Smooth muscle cell (in vitro differentiated cells): ENCODE data around the gene TRIM47. TPM values are rescaled to one million over a fixed set of nuclear protein-coding genes. Genes with fewer than 3 reads are reported as not detected.
"Not testable (repeated sequence)": the region's sequence is repeated elsewhere in the genome, so short reads cannot be mapped to it uniquely, and the experiment has no call there.

Experiments used
- DNase-seq: peaks from one replicate; lab custom pipeline; 2025; ENCODE audit not compliant: unreplicated experiment; lab: John Stamatoyannopoulos, UW
- H2AFZ ChIP-seq: fragments of 200-600 bp; sonication (generic); 2 replicates; pipeline ENCODE4 v1.6.0; 2016; ENCODE audit warnings: antibody characterized with exemption, low read depth, mild to moderate bottlenecking
- H3F3A ChIP-seq: fragments of 200-600 bp; sonication (generic); 2 replicates; pipeline ENCODE4 v1.6.0; 2017; ENCODE audit warnings: antibody characterized with exemption, low read depth
- H3K27ac ChIP-seq: fragments of 200-600 bp; sonication (generic); 2 replicates; pipeline ENCODE4 v1.5.1; 2016; ENCODE audit warnings: low read depth, mild to moderate bottlenecking
- H3K27me3 ChIP-seq: fragments of 200-600 bp; sonication (generic); 2 replicates; pipeline ENCODE4 v1.6.1; 2016; ENCODE audit warnings: low read depth, mild to moderate bottlenecking
- H3K36me3 ChIP-seq: fragments of 200-600 bp; sonication (generic); 2 replicates; pipeline ENCODE4 v1.5.1; 2016; ENCODE audit warnings: low read depth
- H3K4me1 ChIP-seq: fragments of 200-600 bp; sonication (generic); 2 replicates; pipeline ENCODE4 v1.5.1; 2016; ENCODE audit warnings: low read depth
- H3K4me2 ChIP-seq: fragments of 200-600 bp; sonication (generic); 2 replicates; pipeline ENCODE4 v1.6.0; 2016; ENCODE audit warnings: mild to moderate bottlenecking
- H3K4me3 ChIP-seq: fragments of 200-600 bp; sonication (generic); 2 replicates; pipeline ENCODE4 v1.5.1; 2016; ENCODE audit warnings: mild to moderate bottlenecking
- H3K79me2 ChIP-seq: fragments of 200-600 bp; sonication (generic); 2 replicates; pipeline ENCODE4 v1.6.0; 2016; ENCODE audit warnings: low read depth, mild to moderate bottlenecking
- H3K9ac ChIP-seq: fragments of 200-600 bp; sonication (generic); 2 replicates; pipeline ENCODE4 v1.6.0; 2016; ENCODE audit warnings: low read depth
- H3K9me3 ChIP-seq: fragments of 200-600 bp; sonication (generic); replicated peaks from 2 replicates; pipeline ENCODE4 v1.5.1; 2016; ENCODE audit warnings: low read depth
- H4K20me1 ChIP-seq: fragments of 200-600 bp; sonication (generic); 2 replicates; pipeline ENCODE4 v1.6.0; 2016; ENCODE audit warnings: low read depth
- CTCF ChIP-seq: fragments of 200-600 bp; sonication (generic); IDR thresholded peaks from 2 replicates; pipeline ENCODE4 v1.5.1; 2017; ENCODE audit warnings: borderline replicate concordance, mild to moderate bottlenecking, antibody characterized with exemption; ENCODE audit not compliant: insufficient read depth, poor library complexity, severe bottlenecking
- WGBS: methylation state at CpG from one replicate; pipeline ENCODE4 v1.1.7; 2016; ENCODE audit warnings: low lambda C conversion rate; 5-methylcytosine and 5-hydroxymethylcytosine counted together
- polyA plus RNA-seq: library from polyadenylated mRNA; unstranded; fragments of >200 nt; fragmentation: Nextera tagmentation; extraction: Ambion mirVana; gene quantifications from 2 replicates; pipeline ENCODE4 v1.2.1, GENCODE V29; 2016
- total RNA-seq: library from RNA; depleted of rRNA; stranded (reverse); fragments of >200 nt; gene quantifications from 2 replicates; pipeline ENCODE4 v1.2.3, GENCODE V29; 2014

The TRIM47 gene
- total and polyA plus RNA-seq, 2 experiments from 2014 or later = 8.7 to 16.1 TPM

GRCh38 chr17:75864448-75864871 lies 13.9 kb downstream of the TRIM47 start:
- peak overlapping the region; percentile 27 for H2AFZ ChIP-seq
- WGBS = 49% methylated on average over 8 of the region's 8 CpGs
- peak overlapping the region; percentile 48 for H3K4me2 ChIP-seq
- H3K4me3 ChIP-seq = no peak overlapping the region
- no peaks in the 10 kb centered on the region for H3K79me2 ChIP-seq
- no peaks in the 10 kb centered on the region for H3K4me1 ChIP-seq
- H3K36me3 ChIP-seq = no peaks in the 10 kb centered on the region
- DNase-seq = no peak
- H3F3A ChIP-seq = no peaks in the 10 kb centered on the region
- no peaks in the 10 kb centered on the region for H4K20me1 ChIP-seq
- no peak overlapping the region for H3K9ac ChIP-seq
- H3K9me3 ChIP-seq = no peaks in the 10 kb centered on the region
- peak overlapping the region; percentile 35 for H3K27ac ChIP-seq
- TF ChIP-seq CTCF = no peak
- H3K27me3 ChIP-seq = no peaks in the 10 kb centered on the region

- no peak for DNase-seq
- 86% methylated on average over 9 of the region's 9 CpGs for WGBS
- Histone ChIP-seq H3K4me2 (no peak overlapping the region), H3K79me2 (no peaks in the 10 kb centered on the region), H2AFZ (no peak overlapping the region), H3K9me3 (no peaks in the 10 kb centered on the region), H3F3A (no peaks in the 10 kb centered on the region), H4K20me1 (no peaks in the 10 kb centered on the region), H3K36me3 (no peaks in the 10 kb centered on the region), H3K9ac (no peak overlapping the region), H3K27me3 (no peaks in the 10 kb centered on the region), H3K4me1 (no peaks in the 10 kb centered on the region), H3K4me3 (no peak overlapping the region), H3K27ac (no peak overlapping the region)
- no peak for TF ChIP-seq CTCF
These were observed 16.5 kb downstream of the TRIM47 start for GRCh38 chr17:75861927-75862317.

GRCh38 chr17:75859358-75859757 lies 19.0 kb downstream of the TRIM47 start:
- H3K4me1 ChIP-seq, H3K27me3 ChIP-seq, H4K20me1 ChIP-seq, H3K9me3 ChIP-seq, H3K79me2 ChIP-seq, H3K36me3 ChIP-seq, H2AFZ ChIP-seq, H3K4me3 ChIP-seq, H3K9ac ChIP-seq, H3F3A ChIP-seq, H3K27ac ChIP-seq, DNase-seq, H3K4me2 ChIP-seq: not testable (repeated sequence)
- 94% methylated on average over 10 of the region's 10 CpGs for WGBS

- Histone ChIP-seq H3K4me3 (peak overlapping the region; percentile 75), H3K36me3 (no peaks in the 10 kb centered on the region), H3K9ac (peak overlapping the region; percentile 82), H3K9me3 (no peaks in the 10 kb centered on the region), H4K20me1 (peaks cover 16% of the 10 kb centered on the region), H3K27me3 (no peaks in the 10 kb centered on the region), H3K79me2 (peaks cover 6% of the 10 kb centered on the region), H3K4me2 (peak overlapping the region; percentile 90), H3F3A (peaks cover 10% of the 10 kb centered on the region), H3K4me1 (peaks cover 8% of the 10 kb centered on the region), H3K27ac (peak overlapping the region; percentile 79), H2AFZ (peak overlapping the region; percentile 80)
- 4% methylated on average over 24 of the region's 24 CpGs for WGBS
- TF ChIP-seq CTCF = no peak
- DNase-seq = no peak
These were observed 22.2 kb downstream of the TRIM47 start for GRCh38 chr17:75856062-75856756.
